ENCODE measurements around the gene GRHPR.

- TF ChIP-seq CTCF (conservative IDR thresholded peaks at IDR 0.05 in 1 of 2, IDR thresholded peaks at IDR 0.05 in 1 of 2; ENCODE audit: extremely low read depth in 1 of 2, insufficient read depth in 1 of 2, low read depth in 1 of 2, low read length in 2 of 2) = no peak
- TF ChIP-seq EZH2 (IDR thresholded peaks at IDR 0.05; ENCODE audit: borderline replicate concordance, low read length) = no peak
Measured at GRCh38 chr9:37476930-37477329, 54.4 kb downstream of the GRHPR start.
